Measurements from ENCODE around the gene ATG4B. TPM values are rescaled to one million over a fixed set of nuclear protein-coding genes. Genes with fewer than 3 reads are reported as not detected.
A peak's percentile ranks its signal among the peaks of the same experiment; 100 is the strongest.

The ATG4B gene
- total RNA-seq, 1 donor from 2014 or later, result 80.7 TPM

GRCh38 chr2:241673189-241673663 is 35.7 kb downstream of the ATG4B start:
- Mint-ChIP-seq H3K9me3 (no peaks in the 10 kb centered on the region), H3K4me3 (no peak overlapping the region), H3K36me3 (peaks cover 5% of the 10 kb centered on the region), H3K27me3 (ENCODE audit: insufficient read depth, low read depth) (peaks cover 10% of the 10 kb centered on the region), H3K27ac (peak overlapping the region; percentile 91), H3K4me1 (no peaks in the 10 kb centered on the region)
- H3F3A ChIP-seq (ENCODE audit: low read depth), result peaks cover 15% of the 10 kb centered on the region
- TF ChIP-seq EZH2 (IDR thresholded peaks at IDR 0.05) (no peak), CTCF (IDR thresholded peaks at IDR 0.05) (no peak), EZH2phosphoT487 (IDR thresholded peaks at IDR 0.05) (no peak)
- H3K9me3 ChIP-seq (ENCODE audit: low read depth), result no peaks in the 10 kb centered on the region
- H3K79me2 ChIP-seq (ENCODE audit: low read depth), result no peaks in the 10 kb centered on the region
- no peak for DNase-seq (ENCODE audit: low spot score)
- H4K20me1 ChIP-seq (ENCODE audit: low read depth), result no peaks in the 10 kb centered on the region
- no peaks in the 10 kb centered on the region for H3K27me3 ChIP-seq
- no peak overlapping the region for H3K27ac ChIP-seq
- H3K36me3 ChIP-seq, result no peaks in the 10 kb centered on the region
- no peak overlapping the region for H2AFZ ChIP-seq (replicated peaks)
- H3K4me3 ChIP-seq, result no peak overlapping the region
- H3K9ac ChIP-seq, result no peak overlapping the region
- no peak overlapping the region for H3K4me2 ChIP-seq
- H3K4me1 ChIP-seq, result no peaks in the 10 kb centered on the region

GRCh38 chr2:241673797-241674725 is 36.6 kb downstream of the ATG4B start:
- no peak overlapping the region for H3K4me3 Mint-ChIP-seq
- H3K4me3 ChIP-seq, result no peak overlapping the region
- H3K4me1 ChIP-seq, result no peaks in the 10 kb centered on the region
- H3K4me2 ChIP-seq, result no peak overlapping the region
- peaks cover under 1% of the 10 kb centered on the region for H3K4me1 Mint-ChIP-seq
- H4K20me1 ChIP-seq (ENCODE audit: low read depth), result no peaks in the 10 kb centered on the region
- no peak for TF ChIP-seq EZH2phosphoT487 (IDR thresholded peaks at IDR 0.05)
- no peak for TF ChIP-seq EZH2 (IDR thresholded peaks at IDR 0.05)
- TF ChIP-seq CTCF (IDR thresholded peaks at IDR 0.05), result no peak
- H3K27ac Mint-ChIP-seq, result peak overlapping the region; percentile 91
- H3K27me3 Mint-ChIP-seq (ENCODE audit: insufficient read depth, low read depth), result peaks cover 8% of the 10 kb centered on the region
- H3K9me3 Mint-ChIP-seq, result no peaks in the 10 kb centered on the region
- peaks cover 15% of the 10 kb centered on the region for H3F3A ChIP-seq (ENCODE audit: low read depth)
- H3K27ac ChIP-seq, result no peak overlapping the region
- no peak overlapping the region for H2AFZ ChIP-seq (replicated peaks)
- no peaks in the 10 kb centered on the region for H3K27me3 ChIP-seq
- no peak for DNase-seq (ENCODE audit: low spot score)
- no peaks in the 10 kb centered on the region for H3K9me3 ChIP-seq (ENCODE audit: low read depth)
- H3K9ac ChIP-seq, result no peak overlapping the region
- H3K36me3 ChIP-seq, result no peaks in the 10 kb centered on the region
- peaks cover 6% of the 10 kb centered on the region for H3K36me3 Mint-ChIP-seq
- no peaks in the 10 kb centered on the region for H3K79me2 ChIP-seq (ENCODE audit: low read depth)

GRCh38 chr2:241675885-241676284 is 38.4 kb downstream of the ATG4B start:
- Histone ChIP-seq H3K27ac (no peak overlapping the region), H4K20me1 (ENCODE audit: low read depth) (no peaks in the 10 kb centered on the region), H3K79me2 (ENCODE audit: low read depth) (no peaks in the 10 kb centered on the region), H2AFZ (replicated peaks) (no peak overlapping the region), H3K4me2 (no peak overlapping the region), H3K9ac (no peak overlapping the region), H3F3A (ENCODE audit: low read depth) (peaks cover 15% of the 10 kb centered on the region), H3K9me3 (ENCODE audit: low read depth) (no peaks in the 10 kb centered on the region), H3K36me3 (no peaks in the 10 kb centered on the region), H3K4me1 (no peaks in the 10 kb centered on the region), H3K27me3 (no peaks in the 10 kb centered on the region), H3K4me3 (no peak overlapping the region)
- no peak overlapping the region for H3K4me3 Mint-ChIP-seq
- peaks cover 7% of the 10 kb centered on the region for H3K27me3 Mint-ChIP-seq (ENCODE audit: insufficient read depth, low read depth)
- peaks cover 13% of the 10 kb centered on the region for H3K36me3 Mint-ChIP-seq
- no peak overlapping the region for H3K27ac Mint-ChIP-seq
- DNase-seq (ENCODE audit: low spot score), result no peak
- TF ChIP-seq EZH2 (IDR thresholded peaks at IDR 0.05) (no peak), EZH2phosphoT487 (IDR thresholded peaks at IDR 0.05) (no peak)
- H3K9me3 Mint-ChIP-seq, result no peaks in the 10 kb centered on the region
- H3K4me1 Mint-ChIP-seq, result peaks cover 2% of the 10 kb centered on the region

GRCh38 chr2:241676665-241677064 is 39.2 kb downstream of the ATG4B start:
- no peak overlapping the region for H3K27ac Mint-ChIP-seq
- Histone ChIP-seq H3K4me2 (no peak overlapping the region), H3K27ac (no peak overlapping the region), H3F3A (ENCODE audit: low read depth) (peaks cover 15% of the 10 kb centered on the region), H4K20me1 (ENCODE audit: low read depth) (no peaks in the 10 kb centered on the region), H2AFZ (replicated peaks) (no peak overlapping the region), H3K4me3 (no peak overlapping the region), H3K9me3 (ENCODE audit: low read depth) (no peaks in the 10 kb centered on the region), H3K4me1 (no peaks in the 10 kb centered on the region), H3K36me3 (no peaks in the 10 kb centered on the region), H3K9ac (no peak overlapping the region), H3K79me2 (ENCODE audit: low read depth) (no peaks in the 10 kb centered on the region), H3K27me3 (no peaks in the 10 kb centered on the region)
- H3K4me1 Mint-ChIP-seq, result peaks cover 2% of the 10 kb centered on the region
- no peaks in the 10 kb centered on the region for H3K9me3 Mint-ChIP-seq
- H3K4me3 Mint-ChIP-seq, result no peak overlapping the region
- TF ChIP-seq CTCF (IDR thresholded peaks at IDR 0.05) (no peak), EZH2 (IDR thresholded peaks at IDR 0.05) (no peak), EZH2phosphoT487 (IDR thresholded peaks at IDR 0.05) (no peak)
- H3K36me3 Mint-ChIP-seq, result peaks cover 19% of the 10 kb centered on the region
- H3K27me3 Mint-ChIP-seq (ENCODE audit: insufficient read depth, low read depth), result peaks cover 6% of the 10 kb centered on the region
- DNase-seq (ENCODE audit: low spot score), result no peak
